ENCODE measurements around the gene C3orf70. TPM values are rescaled to one million over a fixed set of nuclear protein-coding genes. Genes with fewer than 3 reads are reported as not detected.

The C3orf70 gene
- 1.1 and 1.9 TPM in 2 replicates for total RNA-seq

DNA sequence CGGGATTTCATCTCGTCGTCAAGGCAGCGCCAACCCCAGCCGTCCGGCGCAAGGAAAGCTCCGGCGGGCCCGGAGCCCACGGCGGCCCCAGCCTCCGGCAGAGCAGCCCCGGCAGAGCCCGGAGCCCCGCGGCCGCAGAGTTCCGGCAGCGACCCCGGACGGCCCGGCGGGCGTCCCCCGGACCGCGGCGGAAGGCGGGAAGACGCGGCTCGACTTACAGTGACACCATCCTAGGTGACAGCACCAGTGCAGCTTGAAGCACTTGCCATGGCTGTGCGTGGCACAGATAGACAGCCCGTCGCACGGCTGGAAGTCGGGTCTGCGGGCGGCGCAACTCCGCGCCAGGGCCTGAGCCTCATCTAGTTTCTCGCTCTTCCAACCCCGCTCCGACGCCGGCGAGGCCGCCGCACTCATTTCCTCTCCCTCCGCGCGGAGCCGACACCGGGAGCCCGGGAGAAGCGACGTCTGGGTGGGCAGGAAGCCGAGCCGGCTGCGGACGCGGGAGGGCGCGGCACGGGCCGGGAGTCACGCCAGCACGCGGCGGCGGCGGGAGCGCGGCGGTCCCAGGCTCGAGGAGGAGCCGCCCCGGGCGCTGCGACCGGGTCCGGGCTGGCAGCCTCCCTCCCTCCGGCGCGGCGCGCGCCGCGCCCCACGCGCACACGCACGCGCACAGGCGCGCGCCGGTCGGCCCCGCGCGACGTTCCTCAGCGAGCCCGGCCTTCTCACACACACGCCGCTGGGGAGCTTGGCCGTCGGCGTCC is at the start of gene C3orf70:
TSS of gene C3orf70 (minus strand) at position 651 of the 761 bp plus-strand sequence. CDS start at position 414, 237 bp downstream.

Other genes with a start within 250 kb of the C3orf70 start
- gene EHHADH, start 101.0 kb upstream of the C3orf70 start, total RNA-seq: 9.0 and 9.9 TPM in 2 replicates
- gene MAP3K13, start 210.1 kb upstream of the C3orf70 start, total RNA-seq: 22.6 and 23.0 TPM in 2 replicates

All from regular cardiac myocyte (primary cell).